Kidney (tissue), 14 donors: ENCODE data around the gene ZNF609. TPM values are rescaled to one million over a fixed set of nuclear protein-coding genes. Genes with fewer than 3 reads are reported as not detected.

ENCODE experiments used
- DNase-seq, 5 donors: peaks; one replicate each; pipeline ENCODE4 v3.0.0-alpha.2; 2013 to 2020
- FAIRE-seq: peaks from 2 replicates; lab custom pipeline; 2012; peaks lifted over from hg19 to GRCh38; lab: Jason Lieb, UNC
- H3K27ac ChIP-seq, 2 donors: one replicate each; pipeline ENCODE4 v1.7.0; 2013; ENCODE audit warnings: low read depth in 2 of 2, low read length in 2 of 2, inconsistent platforms in 1 of 2
- H3K27me3 ChIP-seq: one replicate; pipeline ENCODE4 v1.7.1; 2013; ENCODE audit warnings: low read length, inconsistent platforms; ENCODE audit not compliant: control insufficient read depth, insufficient read depth
- H3K36me3 ChIP-seq, 3 donors: one replicate each; pipeline versions ENCODE4 v1.7.0 to v1.7.1; 2013; ENCODE audit warnings: low read length in 3 of 3, control low read depth in 1 of 3, inconsistent platforms in 1 of 3; ENCODE audit not compliant: insufficient read depth in 3 of 3, control insufficient read depth in 2 of 3
- H3K4me1 ChIP-seq, 3 donors: one replicate each; pipeline versions ENCODE4 v1.7.0 to v1.7.1; 2013; ENCODE audit warnings: low read length in 3 of 3, inconsistent platforms in 1 of 3, low read depth in 1 of 3; ENCODE audit not compliant: control insufficient read depth in 2 of 3, insufficient read depth in 2 of 3
- H3K4me3 ChIP-seq, 3 donors: one replicate each; pipeline versions ENCODE4 v1.7.0 to v1.8.1; 2013; ENCODE audit warnings: low read length in 3 of 3, control low read depth in 1 of 3, inconsistent platforms in 1 of 3
- H3K9ac ChIP-seq, 3 donors: one replicate each; pipeline versions ENCODE4 v1.7.0 to v1.7.1; 2013; ENCODE audit warnings: low read length in 3 of 3, control low read depth in 1 of 3, inconsistent platforms in 1 of 3
- H3K9me3 ChIP-seq, 3 donors: one replicate each; pipeline versions ENCODE4 v1.7.0 to v1.7.1; 2013; ENCODE audit warnings: low read length in 3 of 3, control low read depth in 1 of 3, inconsistent platforms in 1 of 3; ENCODE audit not compliant: control insufficient read depth in 2 of 3, insufficient read depth in 1 of 3
- CTCF ChIP-seq: IDR thresholded peaks from 3 replicates; pipeline ENCODE4 v1.5.1; 2012; ENCODE audit warnings: mild to moderate bottlenecking, moderate library complexity, borderline replicate concordance; ENCODE audit not compliant: insufficient read depth; ENCODE audit errors: extremely low read depth
- intact Hi-C: fragments of 100-400 bp; cut with DNase I; formaldehyde crosslinking; loops from one replicate; pipeline ENCODE4 v1.11.1; 2022
- polyA plus RNA-seq: library from polyadenylated mRNA; stranded (reverse); fragments of 350-450 nt; fragmentation: Illumina TruSeq; extraction: RNeasy Lipid Tissue Mini Kit (QIAGEN cat#74804); gene quantifications from one replicate; pipeline ENCODE4 v1.2.3, GENCODE V29; 2014; ENCODE audit warnings: low read depth, low replicate concordance; ENCODE audit not compliant: insufficient read depth
- total RNA-seq: library from RNA; stranded (reverse); fragmentation: NEBNext Ultra II Directional; extraction: Animal tissue kit (Norgen Biotek cat#: 25700); gene quantifications from one replicate; pipeline ENCODE4 v1.2.1, GENCODE V29; 2021
- donor health status: control.
- donor health status: control.
- donor health status: control.
- donor health status: control.
- donor health status: control.
- donor health status: DM: yes; HTN: yes; CAD: no.
- donor health status: Normal renal cell carcinoma (clear cell type).

ZNF609 gene
- total and polyA plus RNA-seq, 2 donors from 2014 or later = 3.1 to 37.2 TPM

DNA sequence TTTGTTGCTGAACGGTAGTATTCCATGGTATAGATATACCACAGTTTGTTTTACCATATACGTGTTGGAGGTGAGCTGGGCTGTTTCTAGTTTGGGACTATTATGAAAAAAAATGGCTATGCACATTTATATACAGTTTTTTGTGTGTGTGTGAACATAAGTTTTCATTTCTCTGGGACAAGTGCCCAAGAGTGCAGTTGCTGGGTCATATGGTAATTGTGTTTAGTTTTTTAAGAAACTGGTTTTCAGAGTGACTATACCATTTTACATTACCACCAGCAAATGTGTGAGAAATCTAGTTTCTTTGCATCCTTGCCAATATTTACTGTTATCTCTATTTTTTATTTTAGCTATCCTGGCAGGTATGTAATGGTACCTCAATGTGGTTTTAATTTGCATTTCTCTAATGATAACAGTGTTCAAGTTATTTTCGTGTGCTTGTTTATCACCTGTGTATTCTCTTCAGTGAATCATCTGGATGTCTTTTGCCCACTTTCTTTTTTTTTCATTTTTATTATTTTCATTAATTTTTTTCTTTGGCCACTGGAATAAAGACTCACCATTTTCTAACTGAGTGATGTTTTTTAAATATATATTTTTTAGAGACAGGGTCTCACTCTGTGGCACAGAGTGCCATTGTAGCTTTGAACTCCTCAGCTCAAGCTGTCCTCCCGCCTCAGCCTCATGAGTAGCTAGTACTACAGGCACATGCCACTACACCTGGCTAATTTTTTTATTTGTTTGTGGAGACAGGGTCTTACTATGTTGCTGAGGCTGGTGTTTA, 75.3 kb downstream of the ZNF609 start:
- Histone ChIP-seq H3K9me3 (no peaks in the 10 kb centered on the region), H3K4me1 (no peaks in the 10 kb centered on the region), H3K27me3 (no peaks in the 10 kb centered on the region), H3K9ac (no peak overlapping the region), H3K36me3 (no peaks in the 10 kb centered on the region), H3K27ac (no peak overlapping the region), H3K4me3 (no peak overlapping the region)
- intact Hi-C loops = no loop called here
- FAIRE-seq (no peak), DNase-seq (no peak)
- TF ChIP-seq CTCF = no peak

DNA sequence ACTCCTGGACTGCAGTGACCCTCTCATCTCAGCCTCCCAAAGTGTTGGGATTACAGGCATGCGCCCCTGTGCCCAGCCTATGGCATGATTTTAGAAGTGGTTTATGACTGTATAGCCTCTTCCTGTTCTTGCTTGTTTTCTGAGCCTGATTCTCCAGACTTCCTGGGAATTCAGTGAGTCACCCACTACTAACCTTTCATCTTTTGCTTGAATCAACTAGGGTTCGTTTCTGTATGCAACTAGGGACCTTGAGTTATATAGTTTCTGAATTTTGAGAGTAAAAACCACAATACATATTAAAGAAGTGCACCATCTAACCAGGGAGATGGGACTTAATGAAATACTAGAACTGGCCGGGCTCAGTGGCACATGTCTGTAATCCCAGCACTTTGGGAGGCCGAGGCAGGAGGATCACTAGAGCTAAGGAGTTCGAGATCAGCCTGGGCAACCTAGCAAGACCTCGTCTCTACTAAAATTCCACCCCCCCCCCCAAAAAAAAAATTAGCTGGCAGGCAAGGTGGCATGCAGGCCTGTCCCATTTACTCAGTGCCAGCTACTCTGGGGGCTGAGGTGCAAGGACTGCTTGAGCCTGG, 76.0 kb downstream of the ZNF609 start:
- no peak overlapping the region for H3K4me3 ChIP-seq
- no peak for TF ChIP-seq CTCF
- DNase-seq (no peak), FAIRE-seq (no peak)
- H3K27me3 ChIP-seq = no peaks in the 10 kb centered on the region
- H3K9ac ChIP-seq = no peak overlapping the region
- intact Hi-C loops = no loop called here
- H3K9me3 ChIP-seq = no peaks in the 10 kb centered on the region
- no peak overlapping the region for H3K27ac ChIP-seq
- no peaks in the 10 kb centered on the region for H3K4me1 ChIP-seq
- H3K36me3 ChIP-seq = no peaks in the 10 kb centered on the region

DNA sequence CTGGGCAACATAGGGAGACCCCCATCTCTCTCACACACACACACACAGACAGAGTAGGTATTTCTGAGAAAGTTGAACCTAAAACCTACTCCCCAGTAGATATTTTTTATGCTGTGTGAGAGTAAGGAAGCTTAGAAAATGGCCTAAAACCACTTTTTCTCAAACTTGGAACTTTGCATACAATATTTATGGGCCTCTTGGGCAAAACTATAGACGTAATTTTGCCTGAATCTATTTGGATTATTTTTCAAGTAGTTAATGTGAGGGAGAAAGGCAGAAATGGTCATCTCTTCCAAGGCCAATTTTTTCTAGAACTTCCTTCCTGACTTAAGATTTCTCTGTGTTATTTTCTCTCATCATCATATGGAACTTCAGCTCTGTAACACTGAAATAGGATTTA, 81.7 kb downstream of the ZNF609 start:
- Histone ChIP-seq H3K36me3 (no peaks in the 10 kb centered on the region), H3K4me3 (no peak overlapping the region), H3K9ac (no peak overlapping the region), H3K27ac (no peak overlapping the region), H3K4me1 (no peaks in the 10 kb centered on the region), H3K27me3 (no peaks in the 10 kb centered on the region), H3K9me3 (no peaks in the 10 kb centered on the region)
- no peak for TF ChIP-seq CTCF
- DNase-seq (no peak), FAIRE-seq (no peak)
- intact Hi-C loops = no loop called here
